PC-9 (cell line): ENCODE results near the gene SLC9A3. TPM values are rescaled to one million over a fixed set of nuclear protein-coding genes. Genes with fewer than 3 reads are reported as not detected.

ENCODE experiments used
- BruUV-seq: library from RNA; stranded (reverse); fragments of 400-500 nt; replicated peaks from 2 replicates; lab custom pipeline; 2021; lab: Mats Ljungman, UMichigan
- CTCF ChIA-PET: fragments of 300-600 bp; sonication (Branson Sonifier 250); formaldehyde crosslinking; loops from one replicate; lab custom pipeline; 2022; ENCODE audit warnings: antibody characterized with exemption; lab: Charles Lee
- POLR2A ChIA-PET: fragments of 300-600 bp; sonication (Branson Sonifier 250); formaldehyde crosslinking; loops from one replicate; lab custom pipeline; 2022; ENCODE audit warnings: antibody characterized with exemption; ENCODE audit not compliant: unreplicated experiment; lab: Charles Lee
- DNase-seq, 2 experiments: peaks; one replicate each; pipeline versions ENCODE4 v3.0.0 to v3.0.0-alpha.2; 2015 to 2022; ENCODE audit warnings: mixed read lengths in 1 of 2
- H2AFZ ChIP-seq: fragments of 200-600 bp; sonication (generic); 2 replicates; pipeline ENCODE4 v1.8.1; 2017; ENCODE audit warnings: antibody characterized with exemption
- H3F3A ChIP-seq: fragments of 200-600 bp; sonication (generic); 2 replicates; pipeline ENCODE4 v1.8.1; 2017; ENCODE audit warnings: antibody characterized with exemption, mild to moderate bottlenecking, low read depth; ENCODE audit not compliant: insufficient read depth
- H3K27ac ChIP-seq: fragments of 200-600 bp; sonication (generic); 2 replicates; pipeline ENCODE4 v1.6.1; 2016; ENCODE audit warnings: mixed run types
- H3K27me3 ChIP-seq: fragments of 200-600 bp; sonication (generic); 2 replicates; pipeline ENCODE4 v1.6.1; 2016; ENCODE audit warnings: low read depth, mixed run types; ENCODE audit not compliant: insufficient read depth
- H3K36me3 ChIP-seq: fragments of 200-600 bp; sonication (generic); 2 replicates; pipeline ENCODE4 v1.6.1; 2016; ENCODE audit warnings: low read depth, mixed run types
- H3K4me1 ChIP-seq: fragments of 200-600 bp; sonication (generic); replicated peaks from 2 replicates; pipeline ENCODE4 v1.6.1; 2016; ENCODE audit warnings: mixed run types; ENCODE audit not compliant: insufficient read depth
- H3K4me2 ChIP-seq: fragments of 200-600 bp; sonication (generic); 2 replicates; pipeline ENCODE4 v1.6.1; 2017; ENCODE audit warnings: mixed run types
- H3K4me3 ChIP-seq: fragments of 200-600 bp; sonication (generic); 2 replicates; pipeline ENCODE4 v1.6.1; 2016; ENCODE audit warnings: mixed run types
- H3K79me2 ChIP-seq: fragments of 200-600 bp; sonication (generic); 2 replicates; pipeline ENCODE4 v1.6.1; 2017; ENCODE audit warnings: low read depth, mixed run types
- H3K9me2 ChIP-seq: fragments of 200-600 bp; sonication (generic); 2 replicates; pipeline ENCODE4 v1.8.1; 2017; ENCODE audit warnings: mild to moderate bottlenecking; ENCODE audit not compliant: insufficient read depth
- H3K9me3 ChIP-seq: fragments of 200-600 bp; sonication (generic); 2 replicates; pipeline ENCODE4 v1.8.1; 2016; ENCODE audit warnings: low read depth; ENCODE audit not compliant: insufficient read depth
- H4K20me1 ChIP-seq: fragments of 200-600 bp; sonication (generic); 2 replicates; pipeline ENCODE4 v1.8.1; 2017; ENCODE audit not compliant: insufficient read depth
- EZH2 ChIP-seq: fragments of 200-600 bp; sonication (generic); IDR thresholded peaks from 2 replicates; pipeline ENCODE4 v1.8.0; 2017; ENCODE audit warnings: antibody characterized with exemption, low read depth
- intact Hi-C: fragments of 100-400 bp; cut with micrococcal nuclease; formaldehyde crosslinking; loops from one replicate; pipeline ENCODE4 v1.10.0; 2022; ENCODE audit not compliant: unreplicated experiment
- total RNA-seq: library from RNA; stranded (reverse); gene quantifications from 2 replicates; pipeline ENCODE4 v1.2.3, GENCODE V29; 2021
- TF ChIP-seq, protein P1 (sequence below): fragments of 200-600 bp; sonication (generic); conservative IDR thresholded peaks from 2 replicates; pipeline ENCODE4 v1.6.1; 2017; ENCODE audit warnings: mixed run types, antibody characterized with exemption, mild to moderate bottlenecking, moderate library complexity

The SLC9A3 gene
- total RNA-seq, 1 experiment from 2014 or later: 5.6 TPM

DNA sequence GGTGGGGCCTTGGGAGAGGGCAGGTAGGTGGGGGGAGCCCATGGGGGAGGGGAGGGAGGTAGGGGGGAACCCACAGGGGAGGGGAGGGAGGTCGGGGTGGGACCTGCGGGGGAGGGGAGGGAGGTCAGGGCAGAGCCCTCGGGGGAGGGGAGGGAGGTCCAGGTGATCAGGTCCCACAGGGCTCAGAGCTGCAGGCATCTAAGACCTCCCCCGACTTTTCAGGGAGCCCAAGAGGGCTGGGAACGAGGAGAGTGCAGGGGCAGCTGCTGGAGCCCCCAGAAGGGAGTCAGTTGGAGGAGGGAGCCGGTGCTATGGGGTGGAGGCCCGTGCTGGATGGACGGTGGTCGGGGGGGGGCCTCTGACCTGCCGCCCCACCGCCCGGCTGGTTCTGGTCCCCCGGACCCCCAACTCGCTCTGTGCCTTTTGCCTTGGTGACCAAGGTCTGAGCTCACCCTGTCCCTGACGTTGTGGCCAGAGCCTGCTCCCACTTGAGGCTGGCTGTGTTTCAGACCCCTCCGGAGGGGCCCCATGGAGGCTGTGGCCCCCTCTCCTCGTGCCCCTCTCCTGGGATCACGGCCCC lies 31.8 kb downstream of the SLC9A3 start:
- Histone ChIP-seq H3K27ac (no peak overlapping the region), H3K9me3 (no peaks in the 10 kb centered on the region), H3K4me1 (no peaks in the 10 kb centered on the region), H3K4me2 (no peak overlapping the region), H3K4me3 (no peak overlapping the region), H3K36me3 (no peaks in the 10 kb centered on the region), H3K27me3 (peaks cover 63% of the 10 kb centered on the region), H3K9me2 (no peaks in the 10 kb centered on the region), H3K79me2 (no peaks in the 10 kb centered on the region), H4K20me1 (no peaks in the 10 kb centered on the region; the same call in 1 of the 2 replicates), H3F3A (no peaks in the 10 kb centered on the region), H2AFZ (no peak overlapping the region)
- DNase-seq: no peak
- BruUV-seq: no TSS peak
- POLR2A ChIA-PET: interaction anchor here (0.6 kb wide), 1 partner anchor 1067 kb away, joined by 9 read pairs; no protein-coding TSS in a partner anchor
- TF ChIP-seq EZH2: no peak
- TF ChIP-seq, protein P1, sequence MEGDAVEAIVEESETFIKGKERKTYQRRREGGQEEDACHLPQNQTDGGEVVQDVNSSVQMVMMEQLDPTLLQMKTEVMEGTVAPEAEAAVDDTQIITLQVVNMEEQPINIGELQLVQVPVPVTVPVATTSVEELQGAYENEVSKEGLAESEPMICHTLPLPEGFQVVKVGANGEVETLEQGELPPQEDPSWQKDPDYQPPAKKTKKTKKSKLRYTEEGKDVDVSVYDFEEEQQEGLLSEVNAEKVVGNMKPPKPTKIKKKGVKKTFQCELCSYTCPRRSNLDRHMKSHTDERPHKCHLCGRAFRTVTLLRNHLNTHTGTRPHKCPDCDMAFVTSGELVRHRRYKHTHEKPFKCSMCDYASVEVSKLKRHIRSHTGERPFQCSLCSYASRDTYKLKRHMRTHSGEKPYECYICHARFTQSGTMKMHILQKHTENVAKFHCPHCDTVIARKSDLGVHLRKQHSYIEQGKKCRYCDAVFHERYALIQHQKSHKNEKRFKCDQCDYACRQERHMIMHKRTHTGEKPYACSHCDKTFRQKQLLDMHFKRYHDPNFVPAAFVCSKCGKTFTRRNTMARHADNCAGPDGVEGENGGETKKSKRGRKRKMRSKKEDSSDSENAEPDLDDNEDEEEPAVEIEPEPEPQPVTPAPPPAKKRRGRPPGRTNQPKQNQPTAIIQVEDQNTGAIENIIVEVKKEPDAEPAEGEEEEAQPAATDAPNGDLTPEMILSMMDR: no peak
- CTCF ChIA-PET: no interaction called here
- intact Hi-C loops: no loop called here

DNA sequence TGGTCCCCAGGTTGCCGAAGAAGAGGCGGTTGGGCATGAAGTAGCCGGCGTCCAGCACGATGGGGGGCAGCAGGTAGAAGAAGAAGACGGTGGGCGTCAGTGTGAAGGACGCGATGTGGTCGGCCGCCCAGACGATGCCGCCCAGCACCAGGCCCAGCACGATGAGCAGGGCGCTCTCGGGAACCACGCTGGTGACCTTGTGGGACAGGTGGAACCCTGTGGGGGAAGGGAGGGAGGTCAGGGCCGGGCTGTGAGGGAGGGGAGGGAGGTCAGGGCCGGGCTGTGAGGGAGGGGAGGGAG lies 32.4 kb downstream of the SLC9A3 start:
- Histone ChIP-seq H2AFZ (no peak overlapping the region), H3K27ac (no peak overlapping the region), H3K9me2 (no peaks in the 10 kb centered on the region), H3K4me1 (no peaks in the 10 kb centered on the region), H3K4me3 (no peak overlapping the region), H3K79me2 (no peaks in the 10 kb centered on the region), H4K20me1 (no peaks in the 10 kb centered on the region; the same call in 1 of the 2 replicates), H3K27me3 (peaks cover 57% of the 10 kb centered on the region), H3K4me2 (no peak overlapping the region), H3F3A (no peaks in the 10 kb centered on the region), H3K9me3 (no peaks in the 10 kb centered on the region), H3K36me3 (no peaks in the 10 kb centered on the region)
- TF ChIP-seq EZH2: no peak
- TF ChIP-seq, protein P1: no peak
- ChIA-PET POLR2A (no interaction called here), CTCF (no interaction called here)
- intact Hi-C loops: no loop called here
- no peak for DNase-seq
- no TSS peak for BruUV-seq

DNA sequence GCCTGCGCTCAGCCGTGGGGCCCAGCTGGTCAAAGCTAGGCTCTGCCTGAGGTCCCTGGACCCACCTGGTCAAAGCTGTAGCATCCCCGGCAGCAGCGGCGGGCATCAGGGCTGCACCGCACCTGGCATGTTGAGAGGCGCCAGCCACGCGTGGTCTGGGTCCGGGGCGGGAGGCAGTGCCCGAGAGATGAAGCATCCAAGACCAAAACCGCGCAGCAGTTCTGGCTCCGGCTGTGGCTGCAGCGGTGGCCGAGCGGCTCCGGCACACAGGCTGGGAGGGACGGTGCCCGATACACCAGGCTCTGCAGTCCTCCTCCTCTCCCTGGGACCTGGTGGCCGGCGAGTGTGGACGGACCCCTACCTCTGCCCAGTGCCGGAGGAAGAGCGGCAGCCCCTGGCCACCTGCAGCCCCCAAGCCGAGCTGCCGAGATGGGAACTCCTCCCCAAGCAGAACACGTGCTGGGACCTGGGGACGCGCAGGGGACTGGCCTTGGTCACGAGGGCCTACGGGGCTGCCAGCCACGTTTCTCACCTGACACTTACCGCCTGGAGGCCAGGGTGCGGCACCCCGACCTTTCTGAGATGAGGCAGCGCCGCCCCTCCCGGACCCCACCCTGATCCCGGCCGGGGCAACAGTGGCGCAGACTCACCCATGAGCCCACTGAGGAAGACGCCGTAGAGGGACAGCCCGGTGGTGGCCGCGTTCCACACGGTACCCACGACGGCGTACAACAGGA lies 33.0 kb downstream of the SLC9A3 start:
- no peaks in the 10 kb centered on the region for H3K9me3 ChIP-seq

More for the DNA sequence above, 33.0 kb downstream of the SLC9A3 start:
- peaks cover 52% of the 10 kb centered on the region for H3K27me3 ChIP-seq
- H4K20me1 ChIP-seq: no peaks in the 10 kb centered on the region; the same call in 1 of the 2 replicates
- no peaks in the 10 kb centered on the region for H3K36me3 ChIP-seq
- no peaks in the 10 kb centered on the region for H3F3A ChIP-seq
- no peak overlapping the region for H3K27ac ChIP-seq
- no TSS peak for BruUV-seq
- no peak overlapping the region for H3K4me3 ChIP-seq
- no peak for DNase-seq
- no peak overlapping the region for H3K4me2 ChIP-seq
- no peak overlapping the region for H2AFZ ChIP-seq
- intact Hi-C loops: no loop called here
- TF ChIP-seq, protein P1: no peak
- TF ChIP-seq EZH2: no peak
- ChIA-PET CTCF (no interaction called here), POLR2A (no interaction called here)
- no peaks in the 10 kb centered on the region for H3K79me2 ChIP-seq
- H3K4me1 ChIP-seq: 0 out of 2 replicates have a peak, but pooled peaks cover under 1% of the 10 kb centered on the region
- no peaks in the 10 kb centered on the region for H3K9me2 ChIP-seq
